ENCODE measurements around the gene NFATC2.
A peak's percentile ranks its signal among the peaks of the same experiment; 100 is the strongest.

NFATC2 gene

GRCh38 chr20:51473256-51473655, 69.3 kb downstream of the NFATC2 start (continued):
- TF ChIP-seq SNAI2 (CRISPR knock-in tag; IDR thresholded peaks at IDR 0.05): no peak
- TF ChIP-seq TCF4 (CRISPR knock-in tag; IDR thresholded peaks at IDR 0.05; ENCODE audit: borderline replicate concordance): no peak
- no peak for TF ChIP-seq ZNF565 (CRISPR knock-in tag; conservative IDR thresholded peaks at IDR 0.05; ENCODE audit: low read depth)
- TF ChIP-seq POU6F1 (CRISPR knock-in tag; IDR thresholded peaks at IDR 0.05; ENCODE audit: borderline replicate concordance, low read depth): no peak
- TF ChIP-seq CSDC2 (CRISPR knock-in tag; IDR thresholded peaks at IDR 0.05): no peak
- no peak for TF ChIP-seq ESRRG (CRISPR knock-in tag; IDR thresholded peaks at IDR 0.05)
- no peak for TF ChIP-seq CREB5 (CRISPR knock-in tag; IDR thresholded peaks at IDR 0.05; ENCODE audit: low read depth)
- no peak for TF ChIP-seq ZC3H10 (CRISPR knock-in tag; IDR thresholded peaks at IDR 0.05)
- TF ChIP-seq RARB (CRISPR knock-in tag; IDR thresholded peaks at IDR 0.05): no peak
- no peak for TF ChIP-seq GLIS3 (CRISPR knock-in tag; IDR thresholded peaks at IDR 0.05)
- no peak for TF ChIP-seq ARNTL (CRISPR knock-in tag; IDR thresholded peaks at IDR 0.05; ENCODE audit: borderline replicate concordance, low read depth)
- no peak for TF ChIP-seq PPARA (CRISPR knock-in tag; IDR thresholded peaks at IDR 0.05; ENCODE audit: borderline replicate concordance)

GRCh38 chr20:51470907-51471411, 71.6 kb downstream of the NFATC2 start:
- TF ChIP-seq ZFP3 (CRISPR knock-in tag; IDR thresholded peaks at IDR 0.05) (no peak), GLIS3 (CRISPR knock-in tag; IDR thresholded peaks at IDR 0.05) (no peak), RARB (CRISPR knock-in tag; IDR thresholded peaks at IDR 0.05) (no peak)
- ATAC-seq: no peak

GRCh38 chr20:51470499-51470820, 72.1 kb downstream of the NFATC2 start:
- TF ChIP-seq ESRRG (CRISPR knock-in tag; IDR thresholded peaks at IDR 0.05): no peak
- no peak for TF ChIP-seq GLIS3 (CRISPR knock-in tag; IDR thresholded peaks at IDR 0.05)
- no peak for TF ChIP-seq PPARA (CRISPR knock-in tag; IDR thresholded peaks at IDR 0.05; ENCODE audit: borderline replicate concordance)
- TF ChIP-seq ZNF8 (CRISPR knock-in tag; IDR thresholded peaks at IDR 0.05): no peak
- no peak for TF ChIP-seq ISL1 (CRISPR knock-in tag; IDR thresholded peaks at IDR 0.05)
- no peak for TF ChIP-seq OSR1 (CRISPR knock-in tag; IDR thresholded peaks at IDR 0.05)
- TF ChIP-seq POU6F1 (CRISPR knock-in tag; IDR thresholded peaks at IDR 0.05; ENCODE audit: borderline replicate concordance, low read depth): no peak
- TF ChIP-seq BACH2 (CRISPR knock-in tag; IDR thresholded peaks at IDR 0.05; ENCODE audit: borderline replicate concordance): no peak
- no peak for TF ChIP-seq CSRNP3 (CRISPR knock-in tag; IDR thresholded peaks at IDR 0.05)
- TF ChIP-seq CREB5 (CRISPR knock-in tag; IDR thresholded peaks at IDR 0.05; ENCODE audit: low read depth): no peak
- TF ChIP-seq ZFP3 (CRISPR knock-in tag; IDR thresholded peaks at IDR 0.05): no peak
- no peak for TF ChIP-seq CSDC2 (CRISPR knock-in tag; IDR thresholded peaks at IDR 0.05)
- TF ChIP-seq RARB (CRISPR knock-in tag; IDR thresholded peaks at IDR 0.05): no peak
- no peak for TF ChIP-seq ZNF565 (CRISPR knock-in tag; conservative IDR thresholded peaks at IDR 0.05; ENCODE audit: low read depth)
- no peak for TF ChIP-seq TCF4 (CRISPR knock-in tag; IDR thresholded peaks at IDR 0.05; ENCODE audit: borderline replicate concordance)
- no peak for ATAC-seq

GRCh38 chr20:51469578-51470498, 72.7 kb downstream of the NFATC2 start:
- ATAC-seq: peak; percentile 86
- no peak for TF ChIP-seq ESRRG (CRISPR knock-in tag; IDR thresholded peaks at IDR 0.05)
- no peak for TF ChIP-seq ZFP30 (CRISPR knock-in tag; IDR thresholded peaks at IDR 0.05)
- no peak for TF ChIP-seq TSHZ2 (CRISPR knock-in tag; IDR thresholded peaks at IDR 0.05)
- no peak for TF ChIP-seq PATZ1 (CRISPR knock-in tag; IDR thresholded peaks at IDR 0.05; ENCODE audit: borderline replicate concordance)
- no peak for TF ChIP-seq ZFP3 (CRISPR knock-in tag; IDR thresholded peaks at IDR 0.05)
